H9 (cell line): Measurements from ENCODE around the gene KRT3. TPM values are rescaled to one million over a fixed set of nuclear protein-coding genes. Genes with fewer than 3 reads are reported as not detected.

Experiments used
- DNase-seq: peaks from one replicate; pipeline ENCODE4 v3.0.0-alpha.2; 2017
- H2AFZ ChIP-seq: one replicate; pipeline ENCODE4 v1.6.1; 2013; ENCODE audit warnings: mild to moderate bottlenecking, low read length, control low read depth, moderate library complexity
- H2AK5ac ChIP-seq: 2 replicates; pipeline ENCODE4 v1.6.1; 2013; ENCODE audit warnings: low read length, control low read depth, mixed read lengths; ENCODE audit not compliant: insufficient read length
- H2BK120ac ChIP-seq: one replicate; pipeline ENCODE4 v1.6.1; 2013; ENCODE audit warnings: low read depth, mild to moderate bottlenecking, low read length, control low read depth, inconsistent platforms; ENCODE audit not compliant: poor library complexity, severe bottlenecking
- H2BK12ac ChIP-seq: 2 replicates; pipeline ENCODE4 v1.6.1; 2013; ENCODE audit warnings: low read length, control low read depth, mixed read lengths, low read depth; ENCODE audit not compliant: insufficient read length
- H2BK15ac ChIP-seq: 2 replicates; pipeline ENCODE4 v1.6.1; 2013; ENCODE audit warnings: low read depth, low read length, control low read depth
- H2BK20ac ChIP-seq: one replicate; pipeline ENCODE4 v1.6.1; 2013; ENCODE audit warnings: low read depth, mild to moderate bottlenecking, low read length, control low read depth, inconsistent platforms; ENCODE audit not compliant: poor library complexity, severe bottlenecking
- H2BK5ac ChIP-seq: 2 replicates; pipeline ENCODE4 v1.6.1; 2013; ENCODE audit warnings: low read length, control low read depth, mixed read lengths; ENCODE audit not compliant: insufficient read length
- H3K14ac ChIP-seq: 2 replicates; pipeline ENCODE4 v1.6.1; 2013; ENCODE audit warnings: low read length, control low read depth; ENCODE audit not compliant: insufficient read depth
- H3K18ac ChIP-seq: 2 replicates; pipeline ENCODE4 v1.6.1; 2013; ENCODE audit warnings: low read depth, mild to moderate bottlenecking, mixed read lengths, low read length, control low read depth; ENCODE audit not compliant: insufficient read length
- H3K23ac ChIP-seq: 2 replicates; pipeline ENCODE4 v1.6.1; 2013; ENCODE audit warnings: low read length, control low read depth, mixed read lengths, low read depth; ENCODE audit not compliant: insufficient read length
- H3K23me2 ChIP-seq: 2 replicates; pipeline ENCODE4 v1.6.1; 2013; ENCODE audit warnings: low read depth, mild to moderate bottlenecking, mixed read lengths, low read length, control low read depth; ENCODE audit not compliant: insufficient read length, poor library complexity, severe bottlenecking
- H3K27ac ChIP-seq: 2 replicates; pipeline ENCODE4 v1.5.1; 2013; ENCODE audit warnings: low read length, control low read depth, mixed read lengths, low read depth; ENCODE audit not compliant: insufficient read length
- H3K27me3 ChIP-seq: 2 replicates; pipeline ENCODE4 v1.6.1; 2013; ENCODE audit warnings: low read length, control low read depth, inconsistent platforms; ENCODE audit not compliant: insufficient read depth
- H3K4ac ChIP-seq: 2 replicates; pipeline ENCODE4 v1.6.1; 2013; ENCODE audit warnings: low read depth, mild to moderate bottlenecking, control low read depth, inconsistent platforms, low read length, moderate library complexity
- H3K4me1 ChIP-seq: 2 replicates; pipeline ENCODE4 v1.6.1; 2013; ENCODE audit warnings: low read length, control low read depth, inconsistent platforms; ENCODE audit not compliant: insufficient read depth
- H3K4me2 ChIP-seq: 2 replicates; pipeline ENCODE4 v1.6.1; 2013; ENCODE audit warnings: low read length, control low read depth, mixed read lengths; ENCODE audit not compliant: insufficient read length, insufficient read depth
- H3K56ac ChIP-seq: 2 replicates; pipeline ENCODE4 v1.6.1; 2013; ENCODE audit warnings: low read depth, mild to moderate bottlenecking, mixed read lengths, low read length, control low read depth; ENCODE audit not compliant: insufficient read length
- H3K79me1 ChIP-seq: 2 replicates; pipeline ENCODE4 v1.6.1; 2013; ENCODE audit warnings: low read depth, mild to moderate bottlenecking, moderate library complexity, low read length, control low read depth, inconsistent platforms; ENCODE audit not compliant: insufficient read depth, poor library complexity, severe bottlenecking
- H3K79me2 ChIP-seq: 2 replicates; pipeline ENCODE4 v1.6.1; 2013; ENCODE audit warnings: low read length, control low read depth, inconsistent platforms; ENCODE audit not compliant: insufficient read depth
- H3K9ac ChIP-seq: 2 replicates; pipeline ENCODE4 v1.6.1; 2013; ENCODE audit warnings: low read length, control low read depth, mixed read lengths; ENCODE audit not compliant: insufficient read length; ENCODE audit errors: extremely low read depth
- H3K9me3 ChIP-seq: one replicate; pipeline ENCODE4 v1.6.1; 2013; ENCODE audit warnings: low read depth, low read length, inconsistent platforms; ENCODE audit not compliant: control insufficient read depth
- H3T11ph ChIP-seq: one replicate; pipeline ENCODE4 v1.6.1; 2013; ENCODE audit warnings: mild to moderate bottlenecking, low read length, control low read depth, inconsistent platforms
- H4K20me1 ChIP-seq: one replicate; pipeline ENCODE4 v1.6.1; 2013; ENCODE audit not compliant: control insufficient read depth, insufficient read length, insufficient read depth
- H4K5ac ChIP-seq: 2 replicates; pipeline ENCODE4 v1.6.1; 2013; ENCODE audit warnings: low read depth, mild to moderate bottlenecking, mixed read lengths, low read length, control low read depth; ENCODE audit not compliant: insufficient read length
- H4K8ac ChIP-seq: replicated peaks from 2 replicates; pipeline ENCODE4 v1.6.1; 2013; ENCODE audit warnings: low read length, control low read depth, mixed read lengths, low read depth; ENCODE audit not compliant: insufficient read length
- H4K91ac ChIP-seq: 2 replicates; pipeline ENCODE4 v1.6.1; 2013; ENCODE audit warnings: low read depth, mild to moderate bottlenecking, moderate library complexity, mixed read lengths, low read length, control low read depth; ENCODE audit not compliant: insufficient read length
- H3K27ac Mint-ChIP-seq, 3 experiments: 2 replicates in 2 of 3; 3 replicates in 1 of 3; pipeline ENCODE4 v1.8.0; 2020 to 2021; ENCODE audit warnings: mixed read lengths in 3 of 3, mild to moderate bottlenecking in 1 of 3, moderate library complexity in 1 of 3
- H3K27me3 Mint-ChIP-seq: 2 replicates; pipeline ENCODE4 v1.8.0; 2021; ENCODE audit warnings: low read depth, mild to moderate bottlenecking, moderate library complexity, mixed read lengths
- H3K36me3 Mint-ChIP-seq, 3 experiments: 2 replicates in 2 of 3; 3 replicates in 1 of 3; pipeline ENCODE4 v1.8.0; 2020 to 2021; ENCODE audit warnings: low read depth in 3 of 3, mixed read lengths in 3 of 3; ENCODE audit not compliant: insufficient read depth in 1 of 3
- H3K4me1 Mint-ChIP-seq, 2 experiments: 2 replicates each; pipeline ENCODE4 v1.8.0; 2020; ENCODE audit warnings: mixed read lengths in 2 of 2
- H3K4me3 Mint-ChIP-seq, 2 experiments: 2 replicates in 1 of 2; 3 replicates in 1 of 2; pipeline ENCODE4 v1.8.0; 2020 to 2021; ENCODE audit warnings: mild to moderate bottlenecking in 2 of 2, mixed read lengths in 2 of 2, moderate library complexity in 1 of 2
- H3K9me3 Mint-ChIP-seq, 2 experiments: 2 replicates in 1 of 2; 3 replicates in 1 of 2; pipeline ENCODE4 v1.8.0; 2020; ENCODE audit warnings: mild to moderate bottlenecking in 2 of 2, mixed read lengths in 2 of 2, moderate library complexity in 1 of 2
- CTCF ChIP-seq: fragments of 200-600 bp; sonication (generic); conservative IDR thresholded peaks from 3 replicates; pipeline ENCODE4 v1.8.0; 2021; ENCODE audit warnings: antibody characterized with exemption, mild to moderate bottlenecking
- WGBS: extraction: QIAGEN DNeasy Blood & Tissue Kit; methylation state at CpG from one replicate; pipeline ENCODE4 v1.1.7; 2013; ENCODE audit warnings: missing lambda C conversion rate, low lambda C conversion rate, mixed read lengths; ENCODE audit not compliant: insufficient read length; ENCODE audit errors: extremely low coverage; 5-methylcytosine and 5-hydroxymethylcytosine counted together
- total RNA-seq: library from RNA; stranded (reverse); gene quantifications from 2 replicates; pipeline ENCODE4 v1.2.1, GENCODE V29; 2021

KRT3 gene
- total RNA-seq, 1 experiment from 2014 or later, result not detected

GRCh38 chr12:52741375-52742195, 54.3 kb downstream of the KRT3 start:
- no peak overlapping the region for H3K4ac ChIP-seq
- Mint-ChIP-seq H3K36me3 (no peaks in the 10 kb centered on the region), H3K27me3 (peaks cover 53% of the 10 kb centered on the region)

More at GRCh38 chr12:52741375-52742195, 54.3 kb downstream of the KRT3 start:
- Histone ChIP-seq H3K9me3 (no peaks in the 10 kb centered on the region), H3K4me1 (no peaks in the 10 kb centered on the region), H3K56ac (no peak overlapping the region), H3K4me2 (no peak overlapping the region), H2BK15ac (no peak overlapping the region), H2BK20ac (no peak overlapping the region), H4K8ac (no peak overlapping the region), H2AFZ (no peak overlapping the region), H3K9ac (no peak overlapping the region), H3K27ac (no peak overlapping the region), H3K79me2 (no peaks in the 10 kb centered on the region), H2BK5ac (no peak overlapping the region), H4K20me1 (no peaks in the 10 kb centered on the region), H3K18ac (no peak overlapping the region), H3K27me3 (no peaks in the 10 kb centered on the region), H2AK5ac (no peak overlapping the region), H4K91ac (no peak overlapping the region), H3K14ac (no peak overlapping the region), H3K23ac (no peak overlapping the region), H2BK12ac (no peak overlapping the region), H3K23me2 (no peaks in the 10 kb centered on the region), H4K5ac (no peak overlapping the region), H2BK120ac (no peak overlapping the region), H3K79me1 (no peaks in the 10 kb centered on the region), H3T11ph (no peak overlapping the region)
- no peak for TF ChIP-seq CTCF
- peaks cover 4% of the 10 kb centered on the region in 2 experiments; a peak in 3 of 4 replicates for H3K4me1 Mint-ChIP-seq
- no CpG with 5 or more reads among the region's 16 CpGs for WGBS
- peak overlapping the region in 1 of 3 experiments; percentile 65; a peak in 1 of 7 replicates for H3K27ac Mint-ChIP-seq
- peak; percentile 77 for DNase-seq
- no peaks in the 10 kb centered on the region for H3K9me3 Mint-ChIP-seq
- H3K4me3 Mint-ChIP-seq, result no peak overlapping the region
